ENCODE measurements around the gene UBE3C. TPM values are rescaled to one million over a fixed set of nuclear protein-coding genes. Genes with fewer than 3 reads are reported as not detected.

The UBE3C gene
- total RNA-seq, 1 donor: 95.9 TPM

DNA sequence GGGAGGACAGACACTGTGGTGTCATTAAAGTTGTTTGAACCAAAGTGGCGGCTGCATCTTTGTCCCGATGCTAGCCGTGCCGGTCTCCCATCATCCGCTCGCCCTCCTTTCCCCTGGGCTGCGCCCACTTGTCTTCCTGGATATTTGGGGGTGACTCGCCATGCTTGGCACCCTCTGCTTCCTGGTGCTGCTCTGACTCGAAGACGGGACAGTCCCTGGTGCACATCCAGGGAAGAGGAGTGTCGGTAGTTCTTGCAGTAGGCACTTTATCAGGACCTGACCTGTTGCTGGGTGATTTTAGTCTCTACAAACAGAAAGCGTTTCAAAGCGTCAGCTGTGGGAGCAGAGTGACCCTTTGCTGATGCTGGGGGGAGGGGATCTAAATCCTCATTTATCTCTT, 129.8 kb downstream of the UBE3C start:
- DNase-seq (ENCODE audit: insufficient read length, low spot score, missing footprints): no peak

GRCh38 chr7:157269341-157270059, 130.8 kb downstream of the UBE3C start:
- DNase-seq (ENCODE audit: insufficient read length, low spot score, missing footprints): no peak

More for the DNA sequence above, 129.8 kb downstream of the UBE3C start:
- Histone ChIP-seq H4K20me1 (ENCODE audit: insufficient read depth, low read length) (no peaks in the 10 kb centered on the region), H3K4me2 (ENCODE audit: insufficient read depth, low read length) (no peak overlapping the region), H3K4me3 (ENCODE audit: insufficient read depth, low read length) (no peak overlapping the region), H3K79me2 (ENCODE audit: insufficient read depth, low read length) (no peaks in the 10 kb centered on the region), H2AFZ (ENCODE audit: low read length) (no peak overlapping the region), H3K4me1 (ENCODE audit: insufficient read depth, low read length) (peaks cover 24% of the 10 kb centered on the region), H3K27me3 (ENCODE audit: insufficient read depth, low read length) (no peaks in the 10 kb centered on the region), H3K36me3 (ENCODE audit: insufficient read depth, low read length) (peaks cover 66% of the 10 kb centered on the region), H3K27ac (ENCODE audit: low read depth, low read length) (no peak overlapping the region), H3K9me3 (ENCODE audit: low read depth, low read length) (no peaks in the 10 kb centered on the region)
- TF ChIP-seq, protein P1, sequence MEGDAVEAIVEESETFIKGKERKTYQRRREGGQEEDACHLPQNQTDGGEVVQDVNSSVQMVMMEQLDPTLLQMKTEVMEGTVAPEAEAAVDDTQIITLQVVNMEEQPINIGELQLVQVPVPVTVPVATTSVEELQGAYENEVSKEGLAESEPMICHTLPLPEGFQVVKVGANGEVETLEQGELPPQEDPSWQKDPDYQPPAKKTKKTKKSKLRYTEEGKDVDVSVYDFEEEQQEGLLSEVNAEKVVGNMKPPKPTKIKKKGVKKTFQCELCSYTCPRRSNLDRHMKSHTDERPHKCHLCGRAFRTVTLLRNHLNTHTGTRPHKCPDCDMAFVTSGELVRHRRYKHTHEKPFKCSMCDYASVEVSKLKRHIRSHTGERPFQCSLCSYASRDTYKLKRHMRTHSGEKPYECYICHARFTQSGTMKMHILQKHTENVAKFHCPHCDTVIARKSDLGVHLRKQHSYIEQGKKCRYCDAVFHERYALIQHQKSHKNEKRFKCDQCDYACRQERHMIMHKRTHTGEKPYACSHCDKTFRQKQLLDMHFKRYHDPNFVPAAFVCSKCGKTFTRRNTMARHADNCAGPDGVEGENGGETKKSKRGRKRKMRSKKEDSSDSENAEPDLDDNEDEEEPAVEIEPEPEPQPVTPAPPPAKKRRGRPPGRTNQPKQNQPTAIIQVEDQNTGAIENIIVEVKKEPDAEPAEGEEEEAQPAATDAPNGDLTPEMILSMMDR (IDR thresholded peaks at IDR 0.05; ENCODE audit: extremely low read depth, low read depth, low read length): no peak

DNA sequence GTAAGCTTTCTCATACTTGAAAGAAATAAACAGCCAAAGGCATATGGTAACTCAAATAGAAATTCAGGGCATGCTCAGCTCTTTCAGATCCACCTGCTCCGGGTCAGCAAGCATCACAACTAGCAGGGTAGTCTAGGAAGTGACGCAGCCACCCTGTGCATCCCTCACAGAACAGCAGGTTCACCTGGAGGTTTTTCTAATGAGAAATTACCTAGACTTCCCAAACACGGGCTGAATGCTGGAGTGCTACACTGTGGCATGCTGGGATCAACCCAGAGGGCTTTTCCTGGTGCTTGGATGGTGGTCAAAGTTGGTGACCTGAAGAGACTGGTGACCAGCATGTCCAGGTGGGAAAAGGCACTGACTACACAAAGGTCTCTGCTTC, 131.3 kb downstream of the UBE3C start:
- no peak overlapping the region for H3K4me2 ChIP-seq (ENCODE audit: insufficient read depth, low read length)
- H4K20me1 ChIP-seq (ENCODE audit: insufficient read depth, low read length): no peaks in the 10 kb centered on the region
- no peak for DNase-seq (ENCODE audit: insufficient read length, low spot score, missing footprints)
- no peak overlapping the region for H3K4me3 ChIP-seq (ENCODE audit: insufficient read depth, low read length)
- no peaks in the 10 kb centered on the region for H3K27me3 ChIP-seq (ENCODE audit: insufficient read depth, low read length)
- no peak overlapping the region for H2AFZ ChIP-seq (ENCODE audit: low read length)
- H3K27ac ChIP-seq (ENCODE audit: low read depth, low read length): no peak overlapping the region
- H3K36me3 ChIP-seq (ENCODE audit: insufficient read depth, low read length): peaks cover 51% of the 10 kb centered on the region
- H3K9me3 ChIP-seq (ENCODE audit: low read depth, low read length): no peaks in the 10 kb centered on the region
- peaks cover 27% of the 10 kb centered on the region for H3K4me1 ChIP-seq (ENCODE audit: insufficient read depth, low read length)
- no peaks in the 10 kb centered on the region for H3K79me2 ChIP-seq (ENCODE audit: insufficient read depth, low read length)
- TF ChIP-seq, protein P1 (IDR thresholded peaks at IDR 0.05; ENCODE audit: extremely low read depth, low read depth, low read length): no peak

More at GRCh38 chr7:157269341-157270059, 130.8 kb downstream of the UBE3C start:
- Histone ChIP-seq H3K27ac (ENCODE audit: low read depth, low read length) (no peak overlapping the region), H3K27me3 (ENCODE audit: insufficient read depth, low read length) (no peaks in the 10 kb centered on the region), H3K9me3 (ENCODE audit: low read depth, low read length) (no peaks in the 10 kb centered on the region), H3K4me2 (ENCODE audit: insufficient read depth, low read length) (no peak overlapping the region), H3K4me1 (ENCODE audit: insufficient read depth, low read length) (peaks cover 27% of the 10 kb centered on the region), H3K79me2 (ENCODE audit: insufficient read depth, low read length) (no peaks in the 10 kb centered on the region), H4K20me1 (ENCODE audit: insufficient read depth, low read length) (no peaks in the 10 kb centered on the region), H3K4me3 (ENCODE audit: insufficient read depth, low read length) (no peak overlapping the region), H2AFZ (ENCODE audit: low read length) (no peak overlapping the region), H3K36me3 (ENCODE audit: insufficient read depth, low read length) (peaks cover 57% of the 10 kb centered on the region)
- TF ChIP-seq, protein P1 (IDR thresholded peaks at IDR 0.05; ENCODE audit: extremely low read depth, low read depth, low read length): no peak

GRCh38 chr7:157271315-157271990, 132.7 kb downstream of the UBE3C start:
- Histone ChIP-seq H3K4me3 (ENCODE audit: insufficient read depth, low read length) (no peak overlapping the region), H3K27ac (ENCODE audit: low read depth, low read length) (peak overlapping the region; percentile 70), H3K9me3 (ENCODE audit: low read depth, low read length) (no peaks in the 10 kb centered on the region), H4K20me1 (ENCODE audit: insufficient read depth, low read length) (no peaks in the 10 kb centered on the region), H2AFZ (ENCODE audit: low read length) (no peak overlapping the region), H3K79me2 (ENCODE audit: insufficient read depth, low read length) (no peaks in the 10 kb centered on the region), H3K36me3 (ENCODE audit: insufficient read depth, low read length) (peaks cover 40% of the 10 kb centered on the region), H3K4me1 (ENCODE audit: insufficient read depth, low read length) (peaks cover 28% of the 10 kb centered on the region), H3K4me2 (ENCODE audit: insufficient read depth, low read length) (peak overlapping the region; percentile 22), H3K27me3 (ENCODE audit: insufficient read depth, low read length) (no peaks in the 10 kb centered on the region)
- DNase-seq (ENCODE audit: insufficient read length, low spot score, missing footprints): peak; percentile 72
- TF ChIP-seq, protein P1 (IDR thresholded peaks at IDR 0.05; ENCODE audit: extremely low read depth, low read depth, low read length): no peak
